K562 (cell line): ENCODE measurements around the gene STAMBPL1. TPM values are rescaled to one million over a fixed set of nuclear protein-coding genes. Genes with fewer than 3 reads are reported as not detected.
"Not testable (repeated sequence)": the region's sequence is repeated elsewhere in the genome, so short reads cannot be mapped to it uniquely, and the experiment has no call there.

ENCODE experiments used
- ATAC-seq: fragments of 200-7000 bp; cut with Tn5 transposase; 3 replicates; pipeline ENCODE4 v1.9.1; 2020; ENCODE audit warnings: moderate library complexity
- BruUV-seq: library from RNA; stranded (reverse); fragments of 400-500 nt; replicated peaks from 2 replicates; lab custom pipeline; 2021; lab: Mats Ljungman, UMichigan
- CTCF ChIA-PET: fragments of 300-600 bp; formaldehyde crosslinking; extraction: SDS; loops from one replicate; lab custom pipeline; 2021; ENCODE audit warnings: low intra/inter-chr PET ratio; lab: Yijun Ruan, JAX
- POLR2A ChIA-PET: fragments of 300-600, 350-650 bp; sonication (Branson Sonifier 250); formaldehyde crosslinking; extraction: SDS; loops from one replicate; lab custom pipeline; 2021; ENCODE audit warnings: antibody characterized with exemption, inconsistent platforms; lab: Yijun Ruan, JAX
- DNase-seq, 4 experiments: peaks; one replicate each; pipeline versions ENCODE4 v3.0.0 to v3.0.0-alpha.2; 2011 to 2018; ENCODE audit warnings: low spot score in 3 of 4, mixed read lengths in 3 of 4; ENCODE audit errors: extremely low read depth in 1 of 4
- FAIRE-seq: peaks from 2 replicates; lab custom pipeline; 2011; peaks lifted over from hg19 to GRCh38; lab: Jason Lieb, UNC
- H2AFZ ChIP-seq: 2 replicates; pipeline ENCODE4 v1.6.0; 2011; ENCODE audit warnings: low read depth, low read length, control low read depth, inconsistent platforms
- H3K27ac ChIP-seq: fragments of 200-600 bp; 3 replicates; pipeline ENCODE4 v1.8.0; 2011; ENCODE audit warnings: low read depth, mild to moderate bottlenecking, control low read depth, inconsistent platforms, low read length, moderate library complexity, mixed read lengths; ENCODE audit errors: extremely low read depth
- H3K27me3 ChIP-seq, 2 experiments: fragments of 300-600 bp in 1 of 2; 2 replicates in 1 of 2; 3 replicates in 1 of 2; pipeline versions ENCODE4 v1.6.0 to v1.8.0; 2011; ENCODE audit warnings: inconsistent platforms in 2 of 2, low read length in 2 of 2, mild to moderate bottlenecking in 1 of 2, mixed read lengths in 1 of 2, moderate library complexity in 1 of 2; ENCODE audit not compliant: control insufficient read depth in 2 of 2, insufficient read depth in 2 of 2
- H3K36me3 ChIP-seq: fragments of 300-600 bp; 3 replicates; pipeline ENCODE4 v1.8.0; 2011; ENCODE audit warnings: mild to moderate bottlenecking, low read length, inconsistent platforms; ENCODE audit not compliant: control insufficient read depth, insufficient read depth
- H3K4me1 ChIP-seq, 2 experiments: fragments of 200-600 bp in 1 of 2; replicated peaks in 1 of 2; 2 replicates in 1 of 2; 3 replicates in 1 of 2; pipeline versions ENCODE4 v1.5.1 to v1.8.0; 2011; ENCODE audit warnings: inconsistent platforms in 2 of 2, low read length in 2 of 2, mild to moderate bottlenecking in 1 of 2, mixed read lengths in 1 of 2, moderate library complexity in 1 of 2; ENCODE audit not compliant: control insufficient read depth in 2 of 2, insufficient read depth in 2 of 2
- H3K4me2 ChIP-seq: 2 replicates; pipeline ENCODE4 v1.6.1; 2011; ENCODE audit warnings: low read length, control low read depth, inconsistent platforms, mixed read lengths; ENCODE audit not compliant: insufficient read depth
- H3K4me3 ChIP-seq: fragments of 200-600 bp; sonication (generic), shearing (Covaris generic); 2 replicates; pipeline ENCODE4 v1.5.1; 2016; ENCODE audit warnings: control low read depth, inconsistent platforms
- H3K79me2 ChIP-seq: fragments of 200-600 bp; 3 replicates; pipeline ENCODE4 v1.8.0; 2011; ENCODE audit warnings: low read length, inconsistent platforms; ENCODE audit not compliant: control insufficient read depth, insufficient read depth
- H3K9ac ChIP-seq, 2 experiments: 2 replicates each; pipeline versions ENCODE4 v1.6.0 to v1.6.1; 2011; ENCODE audit warnings: low read depth in 2 of 2, low read length in 2 of 2, control low read depth in 1 of 2, inconsistent platforms in 1 of 2, mild to moderate bottlenecking in 1 of 2, mixed read lengths in 1 of 2; ENCODE audit not compliant: insufficient read depth in 1 of 2
- H3K9me1 ChIP-seq: one replicate; pipeline ENCODE4 v1.6.0; 2011; ENCODE audit warnings: inconsistent platforms, mild to moderate bottlenecking, low read length, moderate library complexity; ENCODE audit not compliant: control insufficient read depth, insufficient read depth
- H3K9me3 ChIP-seq: replicated peaks from 2 replicates; pipeline ENCODE4 v1.5.1; 2011; ENCODE audit warnings: low read depth, low read length, inconsistent platforms; ENCODE audit not compliant: control insufficient read depth, insufficient read depth
- H4K20me1 ChIP-seq: replicated peaks from 2 replicates; pipeline ENCODE4 v1.6.1; 2011; ENCODE audit warnings: low read length, inconsistent platforms, mixed read lengths; ENCODE audit not compliant: control insufficient read depth, insufficient read depth
- FOXA1 ChIP-seq: fragments of 450-650 bp; IDR thresholded peaks from 2 replicates; pipeline ENCODE4 v1.6.1; 2016; ENCODE audit warnings: mild to moderate bottlenecking, borderline replicate concordance
- KDM4B ChIP-seq, 2 experiments: fragments of 450-650 bp in 1 of 2; sonication (generic) in 1 of 2; IDR thresholded peaks; 2 replicates each; pipeline ENCODE4 v1.6.1; 2016 to 2017; ENCODE audit warnings: borderline replicate concordance in 2 of 2, antibody characterized with exemption in 1 of 2, low read depth in 1 of 2, mild to moderate bottlenecking in 1 of 2
- NFYB ChIP-seq: IDR thresholded peaks from 2 replicates; pipeline ENCODE4 v1.6.1; 2011; ENCODE audit warnings: mild to moderate bottlenecking, moderate library complexity; ENCODE audit not compliant: insufficient read length; ENCODE audit errors: extremely low read depth
- ZBTB11 ChIP-seq, 3 experiments: fragments of 200-800 bp in 1 of 3; fragments of 250-450 bp in 1 of 3; fragments of 450-650 bp in 1 of 3; sonication (Bioruptor Pico) in 1 of 3; sonication (Bioruptor generic) in 1 of 3; formaldehyde crosslinking in 1 of 3; IDR thresholded peaks; 2 replicates each; pipeline versions ENCODE4 v1.6.1 to v1.8.0; 2016 to 2022; ENCODE audit warnings: mild to moderate bottlenecking in 2 of 3, missing genetic modification characterization in 2 of 3, missing compliant biosample characterization in 1 of 3, moderate library complexity in 1 of 3
- ZNF780A ChIP-seq: fragments of 250-450 bp; sonication (Bioruptor Pico); IDR thresholded peaks from 2 replicates; pipeline ENCODE4 v1.5.0; 2021; ENCODE audit warnings: mild to moderate bottlenecking
- WGBS: fragments of 100-300 bp; shearing (Covaris generic); methylation state at CpG from one replicate; pipeline ENCODE4 v1.1.6; 2016; ENCODE audit warnings: low coverage, mixed read lengths; ENCODE audit not compliant: insufficient coverage; ENCODE audit errors: missing lambda C conversion rate; 5-methylcytosine and 5-hydroxymethylcytosine counted together
- in situ Hi-C: fragments of 300-500 bp; cut with MboI; formaldehyde crosslinking; loops from 4 replicates; pipeline ENCODE4 v1.15.0; 2018; ENCODE audit warnings: inconsistent platforms, mixed read lengths
- intact Hi-C: fragments of 100-400 bp; cut with micrococcal nuclease; formaldehyde crosslinking; loops from 2 replicates; pipeline ENCODE4 v1.14.2; 2022
- polyA plus RNA-seq, 8 experiments: library from polyadenylated mRNA; depleted of rRNA in 4 of 8; stranded (reverse) in 5 of 8; unstranded in 3 of 8; fragments of >200 nt; fragmentation: Nextera tagmentation in 2 of 8; fragmentation: Illumina TruSeq in 1 of 8; extraction: Ambion mirVana in 2 of 8; extraction: Trizol in 1 of 8; gene quantifications; 2 replicates each; pipeline versions ENCODE4 v1.2.1 to v1.2.3, GENCODE V29; 2011 to 2014; ENCODE audit warnings: inconsistent platforms in 1 of 8, missing spikeins in 1 of 8
- total RNA-seq, 7 experiments: library from RNA; depleted of rRNA in 6 of 7; stranded (reverse); fragments of >200 nt in 6 of 7; fragmentation: Illumina TruSeq in 2 of 7; extraction: Trizol in 2 of 7; gene quantifications; 2 replicates each; pipeline versions ENCODE4 v1.2.1 to v1.2.3, GENCODE V29; 2011 to 2021; ENCODE audit warnings: low replicate concordance in 1 of 7
- TF ChIP-seq, protein P1 (sequence below): fragments of 450-650 bp; formaldehyde crosslinking; IDR thresholded peaks from 2 replicates; pipeline ENCODE4 v1.4.0; 2020; ENCODE audit warnings: mild to moderate bottlenecking, moderate library complexity

Gene STAMBPL1
- total and polyA plus RNA-seq, 9 of the 15 experiments (the other 6 are each of a cell fraction or from before 2014, with no cell fraction given) = 0.09 TPM; not detected in 8

DNA sequence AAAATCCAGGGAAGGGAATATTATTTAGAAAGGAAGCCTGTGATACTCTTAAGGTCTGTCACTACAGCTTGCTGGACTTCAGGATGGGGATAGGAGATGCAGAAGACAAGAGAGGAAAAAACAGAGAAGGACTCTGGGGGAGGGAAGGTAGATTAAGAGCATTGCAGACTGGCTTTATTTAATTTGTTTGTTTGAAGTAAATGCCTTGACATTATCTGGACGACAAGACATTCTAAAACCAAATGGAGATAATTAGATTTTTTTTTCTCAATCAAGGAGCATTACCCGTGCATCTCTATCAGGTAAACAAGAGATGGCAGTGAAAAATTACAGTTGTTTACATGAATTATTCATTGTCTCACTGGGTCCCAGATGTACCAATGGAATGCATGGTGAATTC, 48.2 kb downstream of the STAMBPL1 start (continued):
- TF ChIP-seq ZBTB11 (CRISPR knock-in tag; IDR thresholded peaks at IDR 0.05) = no peak

GRCh38 chr10:88931548-88931947, 51.5 kb downstream of the STAMBPL1 start:
- Histone ChIP-seq H3K4me1 (no peaks in the 10 kb centered on the region), H3K4me3 (no peak overlapping the region), H3K27me3 (no peaks in the 10 kb centered on the region), H3K79me2 (no peaks in the 10 kb centered on the region), H3K9me3 (no peaks in the 10 kb centered on the region)
- CTCF ChIA-PET = interaction anchor here (2.7 kb wide), 1 partner anchor 96 kb away, joined by 10 read pairs; no protein-coding TSS in a partner anchor
- 0% methylated on average over 1 of the region's 1 CpG for WGBS
- intact Hi-C loops = no loop called here
- no peak for FAIRE-seq
- no peak for TF ChIP-seq KDM4B (IDR thresholded peaks at IDR 0.05; ENCODE audit: borderline replicate concordance in 2 of 2, low read depth in 1 of 2)
- TF ChIP-seq, protein P1, sequence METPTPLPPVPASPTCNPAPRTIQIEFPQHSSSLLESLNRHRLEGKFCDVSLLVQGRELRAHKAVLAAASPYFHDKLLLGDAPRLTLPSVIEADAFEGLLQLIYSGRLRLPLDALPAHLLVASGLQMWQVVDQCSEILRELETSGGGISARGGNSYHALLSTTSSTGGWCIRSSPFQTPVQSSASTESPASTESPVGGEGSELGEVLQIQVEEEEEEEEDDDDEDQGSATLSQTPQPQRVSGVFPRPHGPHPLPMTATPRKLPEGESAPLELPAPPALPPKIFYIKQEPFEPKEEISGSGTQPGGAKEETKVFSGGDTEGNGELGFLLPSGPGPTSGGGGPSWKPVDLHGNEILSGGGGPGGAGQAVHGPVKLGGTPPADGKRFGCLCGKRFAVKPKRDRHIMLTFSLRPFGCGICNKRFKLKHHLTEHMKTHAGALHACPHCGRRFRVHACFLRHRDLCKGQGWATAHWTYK (CRISPR knock-in tag) = no peak
- TF ChIP-seq FOXA1 = no peak
- no peak for TF ChIP-seq NFYB
- no peak for TF ChIP-seq ZNF780A (CRISPR knock-in tag)
- TF ChIP-seq, all 486 proteins: peak for 0
- no TSS peak for BruUV-seq
- Histone ChIP-seq H3K36me3 (no peaks in the 10 kb centered on the region), H3K9ac (no peak overlapping the region), H3K27ac (no peak overlapping the region), H3K4me2 (no peak overlapping the region), H2AFZ (no peak overlapping the region), H3K9me1 (no peaks in the 10 kb centered on the region), H4K20me1 (no peaks in the 10 kb centered on the region)
- POLR2A ChIA-PET = no interaction called here
- DNase-seq (no peak), ATAC-seq (no peak)
- in situ Hi-C loops = no loop called here

DNA sequence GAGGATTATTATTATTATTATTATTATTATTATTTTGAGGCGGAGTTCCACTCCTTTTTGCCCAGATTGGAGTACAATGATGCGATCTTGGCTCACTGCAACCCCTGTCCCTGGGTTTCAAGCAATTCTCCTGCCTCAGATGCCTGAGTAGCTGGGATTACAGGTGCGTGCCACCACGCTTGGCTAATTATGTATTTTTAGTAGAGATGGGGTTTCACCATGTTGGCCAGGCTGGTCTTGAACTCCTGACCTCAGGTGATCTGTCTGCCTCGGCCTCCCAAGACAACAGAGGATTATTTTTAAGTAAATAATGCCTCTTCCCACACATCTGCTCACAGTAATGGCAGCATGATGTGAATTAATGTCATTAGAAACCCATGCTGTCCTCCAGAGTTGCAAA, 52.0 kb downstream of the STAMBPL1 start:
- H4K20me1 ChIP-seq, H2AFZ ChIP-seq, H3K4me3 ChIP-seq, H3K4me2 ChIP-seq, H3K36me3 ChIP-seq, H3K9ac ChIP-seq, H3K27ac ChIP-seq, BruUV-seq, in situ Hi-C loops, H3K79me2 ChIP-seq, H3K27me3 ChIP-seq, POLR2A ChIA-PET, H3K9me3 ChIP-seq, H3K9me1 ChIP-seq, DNase-seq, FAIRE-seq, H3K4me1 ChIP-seq, ATAC-seq: not testable (repeated sequence)
- CTCF ChIA-PET = interaction anchor here (2.7 kb wide), 1 partner anchor 96 kb away, joined by 10 read pairs; no protein-coding TSS in a partner anchor
- intact Hi-C loops = loop anchor here (1.0 kb wide), 1 partner anchor 97 kb away; no protein-coding TSS in a partner anchor
- 0% methylated on average over 4 of the region's 5 CpGs for WGBS
